Epidermal melanocyte (primary cell): Measurements from ENCODE around the gene SLC7A5.
"Not testable (repeated sequence)": the region's sequence is repeated elsewhere in the genome, so short reads cannot be mapped to it uniquely, and the experiment has no call there.

Experiments
- DNase-seq: peaks from one replicate; pipeline ENCODE4 v3.0.0; 2011; ENCODE audit warnings: low spot score; ENCODE audit not compliant: insufficient read length

The SLC7A5 gene

GRCh38 chr16:87800497-87800896 is 68.8 kb downstream of the SLC7A5 start:
- no peak for DNase-seq

- no peak for DNase-seq
Observed at GRCh38 chr16:87795336-87795735, 74.0 kb downstream of the SLC7A5 start.

GRCh38 chr16:87794485-87795078 is 74.7 kb downstream of the SLC7A5 start:
- DNase-seq = no peak

GRCh38 chr16:87792205-87792565 is 77.1 kb downstream of the SLC7A5 start:
- DNase-seq = no peak

- no peak for DNase-seq
Observed at GRCh38 chr16:87791295-87792204, 77.8 kb downstream of the SLC7A5 start.

- DNase-seq = peak; percentile 53
Observed at GRCh38 chr16:87790292-87791100, 78.8 kb downstream of the SLC7A5 start.

- DNase-seq = no peak
Observed at GRCh38 chr16:87789437-87790291, 79.6 kb downstream of the SLC7A5 start.

GRCh38 chr16:87788730-87789436 is 80.4 kb downstream of the SLC7A5 start:
- DNase-seq = not testable (repeated sequence)

- not testable (repeated sequence) for DNase-seq
Observed at GRCh38 chr16:87787451-87788091, 81.7 kb downstream of the SLC7A5 start.

- no peak for DNase-seq
Observed at GRCh38 chr16:87784812-87785211, 84.5 kb downstream of the SLC7A5 start.

GRCh38 chr16:87782033-87782432 is 87.3 kb downstream of the SLC7A5 start:
- DNase-seq = no peak

GRCh38 chr16:87780385-87780989 is 88.8 kb downstream of the SLC7A5 start:
- no peak for DNase-seq
